ENCODE measurements around the gene GNAS. TPM values are rescaled to one million over a fixed set of nuclear protein-coding genes. Genes with fewer than 3 reads are reported as not detected.
"Not testable (repeated sequence)": the region's sequence is repeated elsewhere in the genome, so short reads cannot be mapped to it uniquely, and the experiment has no call there.

Gene GNAS
- total RNA-seq, 4 donors from 2014 or later = 521 to 893 (median 652) TPM

DNA sequence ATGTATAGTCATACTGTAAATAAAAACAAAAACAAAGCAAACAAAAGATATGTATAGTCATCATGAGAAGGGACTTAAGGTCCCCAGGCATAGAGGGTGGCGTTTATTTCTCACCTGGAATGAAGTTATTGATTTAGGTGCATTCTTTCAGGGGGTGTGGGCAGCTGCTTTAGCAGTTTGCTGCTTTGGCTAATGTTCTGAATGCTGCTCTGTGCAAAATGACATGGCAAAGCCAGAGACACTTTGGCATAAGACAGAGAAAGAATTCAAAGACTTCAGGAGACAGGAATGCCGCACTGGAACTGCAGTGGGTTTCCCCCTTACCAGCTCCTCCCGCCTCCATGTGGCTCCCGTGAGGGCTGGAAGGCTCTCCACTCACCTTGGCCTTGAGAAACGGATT lies 92.1 kb downstream of the GNAS start:
- no peak for ATAC-seq
- no peaks in the 10 kb centered on the region for H3K4me1 ChIP-seq
- no peaks in the 10 kb centered on the region for H3K27me3 ChIP-seq
- H3K27ac ChIP-seq = no peak overlapping the region
- H3K4me3 ChIP-seq = no peak overlapping the region
- no peaks in the 10 kb centered on the region for H3K9me3 ChIP-seq
- TF ChIP-seq EP300 (IDR thresholded peaks at IDR 0.05) (no peak), POLR2A (IDR thresholded peaks at IDR 0.05) (no peak), POLR2AphosphoS5 (IDR thresholded peaks at IDR 0.05) (no peak)
- TF ChIP-seq, protein P1, sequence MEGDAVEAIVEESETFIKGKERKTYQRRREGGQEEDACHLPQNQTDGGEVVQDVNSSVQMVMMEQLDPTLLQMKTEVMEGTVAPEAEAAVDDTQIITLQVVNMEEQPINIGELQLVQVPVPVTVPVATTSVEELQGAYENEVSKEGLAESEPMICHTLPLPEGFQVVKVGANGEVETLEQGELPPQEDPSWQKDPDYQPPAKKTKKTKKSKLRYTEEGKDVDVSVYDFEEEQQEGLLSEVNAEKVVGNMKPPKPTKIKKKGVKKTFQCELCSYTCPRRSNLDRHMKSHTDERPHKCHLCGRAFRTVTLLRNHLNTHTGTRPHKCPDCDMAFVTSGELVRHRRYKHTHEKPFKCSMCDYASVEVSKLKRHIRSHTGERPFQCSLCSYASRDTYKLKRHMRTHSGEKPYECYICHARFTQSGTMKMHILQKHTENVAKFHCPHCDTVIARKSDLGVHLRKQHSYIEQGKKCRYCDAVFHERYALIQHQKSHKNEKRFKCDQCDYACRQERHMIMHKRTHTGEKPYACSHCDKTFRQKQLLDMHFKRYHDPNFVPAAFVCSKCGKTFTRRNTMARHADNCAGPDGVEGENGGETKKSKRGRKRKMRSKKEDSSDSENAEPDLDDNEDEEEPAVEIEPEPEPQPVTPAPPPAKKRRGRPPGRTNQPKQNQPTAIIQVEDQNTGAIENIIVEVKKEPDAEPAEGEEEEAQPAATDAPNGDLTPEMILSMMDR (IDR thresholded peaks at IDR 0.05) = no peak
- 82 to 89% methylated on average over 2 to 4 of the region's 5 CpGs for WGBS, 2 donors (ENCODE audit: low coverage in 1 of 2)
- no peaks in the 10 kb centered on the region for H3K36me3 ChIP-seq

DNA sequence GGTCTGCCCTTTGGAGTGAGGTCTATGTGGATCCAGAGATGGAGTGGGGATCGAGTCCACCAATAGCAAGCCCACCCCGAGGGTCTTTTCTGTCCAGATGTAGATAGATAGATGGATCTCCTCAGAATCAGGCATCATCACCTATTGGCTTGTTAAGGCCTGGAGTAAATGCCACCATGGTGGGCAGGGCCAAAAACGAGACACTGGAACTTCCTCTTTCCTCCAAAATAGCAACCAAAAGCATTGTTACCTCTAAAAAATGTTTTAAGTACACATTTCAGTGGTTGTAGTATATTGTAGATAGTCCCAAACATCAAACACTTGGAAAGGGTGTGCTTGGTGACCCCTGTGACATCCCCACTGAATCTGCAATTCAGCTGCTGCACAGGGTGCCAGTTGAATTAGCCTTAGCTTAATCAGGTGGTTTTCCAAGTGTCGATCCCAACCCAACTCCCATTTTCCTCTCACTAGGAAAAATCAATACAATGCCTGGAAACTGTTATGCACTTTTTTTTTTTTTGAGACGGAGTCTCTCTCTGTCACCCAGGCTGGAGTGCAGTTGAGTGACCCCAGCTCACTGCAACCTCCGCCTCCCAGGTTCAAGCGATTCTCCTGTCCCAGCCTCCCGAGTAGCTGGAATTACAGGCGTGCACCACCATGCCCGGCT lies 93.6 kb downstream of the GNAS start:
- H3K27me3 ChIP-seq = no peaks in the 10 kb centered on the region
- no peak overlapping the region for H3K4me3 ChIP-seq
- H3K4me1 ChIP-seq = no peaks in the 10 kb centered on the region
- no peaks in the 10 kb centered on the region for H3K36me3 ChIP-seq
- no peaks in the 10 kb centered on the region for H3K9me3 ChIP-seq
- H3K27ac ChIP-seq = no peak overlapping the region
- no peak for ATAC-seq
- no peak for TF ChIP-seq POLR2AphosphoS5 (IDR thresholded peaks at IDR 0.05)
- no peak for TF ChIP-seq POLR2A (IDR thresholded peaks at IDR 0.05)
- no peak for TF ChIP-seq EP300 (IDR thresholded peaks at IDR 0.05)
- TF ChIP-seq, protein P1 (IDR thresholded peaks at IDR 0.05) = no peak
- WGBS, 2 donors (ENCODE audit: low coverage in 1 of 2) = 88 to 95% methylated on average over 4 to 8 of the region's 10 CpGs

DNA sequence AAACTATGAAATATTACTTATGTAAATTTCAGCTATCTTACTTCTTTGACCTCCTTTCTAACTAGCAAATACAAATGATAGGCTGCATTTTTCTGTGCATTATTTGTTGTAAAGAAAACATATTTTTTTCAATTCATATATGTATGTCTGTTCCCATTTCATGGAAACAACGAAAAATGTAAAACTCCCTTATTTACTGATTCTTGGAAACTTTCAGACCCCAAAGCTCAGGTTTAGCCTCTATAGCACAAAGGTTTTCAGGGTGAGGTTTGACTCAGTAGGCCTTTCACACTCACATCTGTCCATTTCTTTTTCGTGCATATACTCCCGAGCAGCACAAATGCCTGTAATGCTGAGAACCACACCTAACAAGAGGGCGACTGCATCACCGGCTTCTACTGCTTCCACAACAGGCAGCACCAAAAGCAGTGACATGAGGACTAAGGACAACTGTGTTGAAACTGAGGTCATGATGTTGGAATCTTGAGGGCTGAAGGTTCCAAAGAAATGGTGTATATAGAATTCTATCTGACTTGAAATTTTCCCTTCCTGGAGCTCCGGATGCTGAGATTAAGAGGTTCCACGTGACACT lies 95.4 kb downstream of the GNAS start:
- H3K9me3 ChIP-seq, ATAC-seq, H3K27me3 ChIP-seq, H3K4me3 ChIP-seq, H3K4me1 ChIP-seq, H3K27ac ChIP-seq, H3K36me3 ChIP-seq: not testable (repeated sequence)
- WGBS, 2 donors (ENCODE audit: low coverage in 1 of 2) = 82 to 91% methylated on average over 7 of the region's 7 CpGs

DNA sequence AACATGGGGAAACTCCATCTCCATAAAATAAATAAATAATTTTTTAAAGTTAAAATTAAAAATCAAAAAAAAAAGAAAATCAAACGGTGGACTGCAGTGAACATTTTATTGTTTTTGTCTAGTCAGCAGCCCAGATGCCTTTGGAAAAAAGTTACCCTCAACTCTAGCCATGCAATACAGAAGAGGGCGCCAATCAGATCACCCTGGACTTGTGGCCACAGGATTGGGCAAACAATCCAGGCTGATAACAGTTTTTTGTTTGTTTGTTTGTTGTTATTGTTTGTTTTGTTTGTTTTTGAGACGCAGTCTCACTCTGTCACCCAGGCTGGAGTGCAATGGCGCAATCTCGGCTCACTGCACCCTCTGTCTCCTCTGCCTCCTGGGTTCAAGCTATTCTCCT lies 98.1 kb downstream of the GNAS start:
- Histone ChIP-seq H3K27ac (no peak overlapping the region), H3K4me3 (no peak overlapping the region), H3K9me3 (no peaks in the 10 kb centered on the region), H3K27me3 (no peaks in the 10 kb centered on the region), H3K36me3 (no peaks in the 10 kb centered on the region), H3K4me1 (no peaks in the 10 kb centered on the region)
- TF ChIP-seq, protein P1 (IDR thresholded peaks at IDR 0.05) = no peak
- no peak for ATAC-seq
- 70 to 73% methylated on average over 3 to 5 of the region's 5 CpGs for WGBS, 2 donors (ENCODE audit: low coverage in 1 of 2)

DNA sequence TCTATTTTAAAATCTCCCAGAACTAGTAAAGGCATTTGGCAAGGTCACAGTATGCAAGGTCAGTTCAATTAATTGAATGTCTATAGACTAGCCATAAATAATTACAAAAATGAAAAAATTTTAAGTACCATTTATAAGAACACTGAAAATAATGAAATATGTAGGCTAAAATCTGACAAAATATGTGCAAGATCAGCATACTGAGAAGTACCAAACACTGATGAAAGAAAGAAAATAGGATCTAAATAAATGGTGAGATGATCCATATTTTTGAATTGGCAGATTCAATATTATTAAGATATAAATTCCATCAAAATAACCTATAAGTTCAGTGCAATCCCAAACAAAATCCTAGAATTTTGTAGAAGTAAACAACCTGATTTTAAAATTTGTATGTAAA lies 100.5 kb downstream of the GNAS start:
- no peaks in the 10 kb centered on the region for H3K36me3 ChIP-seq
- H3K4me1 ChIP-seq = no peaks in the 10 kb centered on the region
- H3K27ac ChIP-seq = no peak overlapping the region
- H3K27me3 ChIP-seq = no peaks in the 10 kb centered on the region
- H3K4me3 ChIP-seq = no peak overlapping the region
- ATAC-seq = no peak
- no peaks in the 10 kb centered on the region for H3K9me3 ChIP-seq
- TF ChIP-seq POLR2AphosphoS5 (IDR thresholded peaks at IDR 0.05) (no peak), EP300 (IDR thresholded peaks at IDR 0.05) (no peak), POLR2A (IDR thresholded peaks at IDR 0.05) (no peak)
- TF ChIP-seq, protein P1 (IDR thresholded peaks at IDR 0.05) = no peak

Measured in gastroesophageal sphincter (tissue), 4 donors.